Measurements from ENCODE around the gene WT1.
"Not testable (repeated sequence)": the region's sequence is repeated elsewhere in the genome, so short reads cannot be mapped to it uniquely, and the experiment has no call there.

WT1 gene

DNA sequence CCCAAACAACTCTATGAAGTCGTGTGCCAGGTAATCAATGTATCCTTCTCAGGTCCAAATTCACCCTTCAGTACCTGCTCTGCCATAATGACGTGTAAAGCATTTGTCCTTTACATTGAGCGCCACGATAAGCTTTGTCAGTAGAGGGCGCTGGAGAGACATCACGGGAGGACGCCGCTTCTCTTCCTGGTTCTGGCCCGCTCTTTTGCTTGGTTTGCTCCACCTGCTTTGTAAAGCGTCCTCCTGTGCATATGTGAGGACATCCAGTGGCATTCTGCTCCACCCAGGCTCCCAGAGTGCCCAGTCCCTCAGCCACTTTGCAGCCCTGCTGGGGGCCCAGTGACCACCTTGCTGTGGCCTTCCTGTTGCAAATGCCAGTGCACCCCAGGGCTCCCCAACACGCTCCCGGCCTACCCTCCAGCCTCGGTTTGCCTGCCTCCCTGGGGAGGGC is 61.1 kb downstream of the WT1 start:
- H3K27ac ChIP-seq (ENCODE audit: low read depth, low read length, poor library complexity, severe bottlenecking), result no peak overlapping the region
- H3K4me3 ChIP-seq (ENCODE audit: low read depth, low read length, poor library complexity, severe bottlenecking), result no peak overlapping the region
- no peaks in the 10 kb centered on the region for H3K79me2 ChIP-seq (ENCODE audit: insufficient read depth, low read length)
- no peaks in the 10 kb centered on the region for H3K27me3 ChIP-seq (ENCODE audit: insufficient read depth, low read length)
- TF ChIP-seq CTCF (IDR thresholded peaks at IDR 0.05; ENCODE audit: low read length) (peak; percentile 78), EZH2 (IDR thresholded peaks at IDR 0.05; ENCODE audit: borderline replicate concordance, low read length) (no peak)
- H3K9me3 ChIP-seq (ENCODE audit: low read length), result no peaks in the 10 kb centered on the region
- no peaks in the 10 kb centered on the region for H3K4me1 ChIP-seq (ENCODE audit: insufficient read depth, low read length, severe bottlenecking)
- no peak overlapping the region for H3K4me2 ChIP-seq (ENCODE audit: low read length)
- H4K20me1 ChIP-seq (ENCODE audit: insufficient read depth, low read length), result no peaks in the 10 kb centered on the region
- no peaks in the 10 kb centered on the region for H3K9me2 ChIP-seq (ENCODE audit: low read depth, low read length)
- no peak overlapping the region for H2AFZ ChIP-seq (ENCODE audit: low read length)
- no peak overlapping the region for H3K9ac ChIP-seq (ENCODE audit: low read length)
- H3K36me3 ChIP-seq (ENCODE audit: insufficient read depth, low read length), result no peaks in the 10 kb centered on the region
- no peaks in the 10 kb centered on the region for H3F3A ChIP-seq (ENCODE audit: insufficient read depth, low read length)

DNA sequence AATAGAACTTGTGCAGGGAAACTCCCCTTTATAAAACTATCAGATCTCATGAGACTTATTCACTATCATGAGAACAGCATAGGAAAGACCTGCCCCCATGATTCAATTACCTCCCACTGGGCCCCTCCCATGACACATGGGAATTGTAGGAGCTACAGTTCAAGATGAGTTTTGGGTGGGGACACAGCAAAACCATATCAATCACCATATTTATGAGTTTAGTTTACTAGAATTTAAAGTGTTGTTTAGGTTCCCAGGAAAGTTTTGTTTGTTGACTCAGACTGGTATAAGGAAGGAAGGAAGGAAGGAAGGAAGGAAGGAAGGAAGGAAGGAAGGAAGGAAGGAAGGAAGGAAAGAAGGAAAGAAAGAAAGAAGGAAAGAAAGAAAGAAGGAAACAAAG is 65.4 kb downstream of the WT1 start:
- not testable (repeated sequence) for H3K79me2 ChIP-seq (ENCODE audit: insufficient read depth, low read length); H3F3A ChIP-seq (ENCODE audit: insufficient read depth, low read length); H3K9me2 ChIP-seq (ENCODE audit: low read depth, low read length); H3K27ac ChIP-seq (ENCODE audit: low read depth, low read length, poor library complexity, severe bottlenecking); H3K27me3 ChIP-seq (ENCODE audit: insufficient read depth, low read length); H3K9ac ChIP-seq (ENCODE audit: low read length); H3K4me2 ChIP-seq (ENCODE audit: low read length); H2AFZ ChIP-seq (ENCODE audit: low read length); H4K20me1 ChIP-seq (ENCODE audit: insufficient read depth, low read length); H3K4me3 ChIP-seq (ENCODE audit: low read depth, low read length, poor library complexity, severe bottlenecking); H3K36me3 ChIP-seq (ENCODE audit: insufficient read depth, low read length); H3K4me1 ChIP-seq (ENCODE audit: insufficient read depth, low read length, severe bottlenecking); H3K9me3 ChIP-seq (ENCODE audit: low read length)

GRCh38 chr11:32366666-32367065 is 68.7 kb downstream of the WT1 start:
- no peak overlapping the region for H3K27ac ChIP-seq (ENCODE audit: low read depth, low read length, poor library complexity, severe bottlenecking)
- TF ChIP-seq CTCF (IDR thresholded peaks at IDR 0.05; ENCODE audit: low read length), result no peak
- TF ChIP-seq EZH2 (IDR thresholded peaks at IDR 0.05; ENCODE audit: borderline replicate concordance, low read length), result no peak
- no peak overlapping the region for H3K9ac ChIP-seq (ENCODE audit: low read length)
- no peaks in the 10 kb centered on the region for H3K79me2 ChIP-seq (ENCODE audit: insufficient read depth, low read length)
- no peaks in the 10 kb centered on the region for H3K36me3 ChIP-seq (ENCODE audit: insufficient read depth, low read length)
- no peak overlapping the region for H3K4me2 ChIP-seq (ENCODE audit: low read length)
- no peaks in the 10 kb centered on the region for H3K4me1 ChIP-seq (ENCODE audit: insufficient read depth, low read length, severe bottlenecking)
- no peak overlapping the region for H2AFZ ChIP-seq (ENCODE audit: low read length)
- H3K9me3 ChIP-seq (ENCODE audit: low read length), result no peaks in the 10 kb centered on the region; the same call in 1 of the 2 replicates
- no peaks in the 10 kb centered on the region for H3K27me3 ChIP-seq (ENCODE audit: insufficient read depth, low read length)
- no peaks in the 10 kb centered on the region for H3K9me2 ChIP-seq (ENCODE audit: low read depth, low read length)
- no peak overlapping the region for H3K4me3 ChIP-seq (ENCODE audit: low read depth, low read length, poor library complexity, severe bottlenecking)
- no peaks in the 10 kb centered on the region for H3F3A ChIP-seq (ENCODE audit: insufficient read depth, low read length)
- no peaks in the 10 kb centered on the region for H4K20me1 ChIP-seq (ENCODE audit: insufficient read depth, low read length)

GRCh38 chr11:32365192-32365591 is 70.1 kb downstream of the WT1 start:
- no peak overlapping the region for H3K4me3 ChIP-seq (ENCODE audit: low read depth, low read length, poor library complexity, severe bottlenecking)
- H2AFZ ChIP-seq (ENCODE audit: low read length), result no peak overlapping the region
- H3K36me3 ChIP-seq (ENCODE audit: insufficient read depth, low read length), result no peaks in the 10 kb centered on the region
- no peak overlapping the region for H3K27ac ChIP-seq (ENCODE audit: low read depth, low read length, poor library complexity, severe bottlenecking)
- TF ChIP-seq EZH2 (IDR thresholded peaks at IDR 0.05; ENCODE audit: borderline replicate concordance, low read length), result no peak
- TF ChIP-seq CTCF (IDR thresholded peaks at IDR 0.05; ENCODE audit: low read length), result no peak
- H3K27me3 ChIP-seq (ENCODE audit: insufficient read depth, low read length), result no peaks in the 10 kb centered on the region
- no peaks in the 10 kb centered on the region for H3K9me2 ChIP-seq (ENCODE audit: low read depth, low read length)
- no peaks in the 10 kb centered on the region for H3K79me2 ChIP-seq (ENCODE audit: insufficient read depth, low read length)
- no peaks in the 10 kb centered on the region for H3K4me1 ChIP-seq (ENCODE audit: insufficient read depth, low read length, severe bottlenecking)
- H4K20me1 ChIP-seq (ENCODE audit: insufficient read depth, low read length), result no peaks in the 10 kb centered on the region
- no peaks in the 10 kb centered on the region; the same call in 1 of the 2 replicates for H3K9me3 ChIP-seq (ENCODE audit: low read length)
- no peak overlapping the region for H3K4me2 ChIP-seq (ENCODE audit: low read length)
- no peak overlapping the region for H3K9ac ChIP-seq (ENCODE audit: low read length)
- H3F3A ChIP-seq (ENCODE audit: insufficient read depth, low read length), result no peaks in the 10 kb centered on the region
